Stimulated activated CD4-positive, alpha-beta T cell treated with anti-CD3 and anti-CD28 coated beads, Interleukin-4, amount 100 ng/mL, for 1 hour (primary cell): ENCODE results near the gene LVRN.
"Not testable (repeated sequence)": the region's sequence is repeated elsewhere in the genome, so short reads cannot be mapped to it uniquely, and the experiment has no call there.

Experiments
- DNase-seq: peaks from one replicate; pipeline ENCODE4 v3.0.0-alpha.2; 2020

The LVRN gene

GRCh38 chr5:115962239-115962564 is at the start of gene LVRN:
Gene LVRN (plus strand): TSS chr5:115962475. CDS start chr5:115962618, 143 bp downstream.
- DNase-seq, result no peak

GRCh38 chr5:115913623-115914400 is 48.5 kb upstream of the LVRN start:
- not testable (repeated sequence) for DNase-seq

- no peak for DNase-seq
Measured at GRCh38 chr5:115920171-115920725, 42.0 kb upstream of the LVRN start.

GRCh38 chr5:115928578-115929407 is 33.5 kb upstream of the LVRN start:
- DNase-seq, result not testable (repeated sequence)

- DNase-seq, result not testable (repeated sequence)
Measured at GRCh38 chr5:115930171-115930570, 32.1 kb upstream of the LVRN start.

GRCh38 chr5:115930630-115931337 is 31.5 kb upstream of the LVRN start:
- no peak for DNase-seq

GRCh38 chr5:115932991-115933390 is 29.3 kb upstream of the LVRN start:
- no peak for DNase-seq

GRCh38 chr5:115934388-115934974 is 27.8 kb upstream of the LVRN start:
- no peak for DNase-seq

GRCh38 chr5:115936031-115936430 is 26.2 kb upstream of the LVRN start:
- DNase-seq, result no peak

- DNase-seq, result no peak
Measured at GRCh38 chr5:115939059-115939458, 23.2 kb upstream of the LVRN start.

GRCh38 chr5:115940080-115940810 is 22.0 kb upstream of the LVRN start:
- DNase-seq, result no peak

GRCh38 chr5:115941051-115941675 is 21.1 kb upstream of the LVRN start:
- DNase-seq, result no peak

- no peak for DNase-seq
Measured at GRCh38 chr5:115944501-115944900, 17.8 kb upstream of the LVRN start.

- DNase-seq, result no peak
Measured at GRCh38 chr5:115946655-115947054, 15.6 kb upstream of the LVRN start.

GRCh38 chr5:115947260-115947659 is 15.0 kb upstream of the LVRN start:
- DNase-seq, result no peak

- DNase-seq, result no peak
Measured at GRCh38 chr5:115948091-115948534, 14.2 kb upstream of the LVRN start.

GRCh38 chr5:115949096-115949495 is 13.2 kb upstream of the LVRN start:
- DNase-seq, result no peak

- DNase-seq, result no peak
Measured at GRCh38 chr5:115952588-115952987, 9.7 kb upstream of the LVRN start.

GRCh38 chr5:115954144-115954543 is 8.1 kb upstream of the LVRN start:
- DNase-seq, result no peak

- no peak for DNase-seq
Measured at GRCh38 chr5:115956957-115957356, 5.3 kb upstream of the LVRN start.
